ENCODE results near the gene DTHD1.

DTHD1 gene

DNA sequence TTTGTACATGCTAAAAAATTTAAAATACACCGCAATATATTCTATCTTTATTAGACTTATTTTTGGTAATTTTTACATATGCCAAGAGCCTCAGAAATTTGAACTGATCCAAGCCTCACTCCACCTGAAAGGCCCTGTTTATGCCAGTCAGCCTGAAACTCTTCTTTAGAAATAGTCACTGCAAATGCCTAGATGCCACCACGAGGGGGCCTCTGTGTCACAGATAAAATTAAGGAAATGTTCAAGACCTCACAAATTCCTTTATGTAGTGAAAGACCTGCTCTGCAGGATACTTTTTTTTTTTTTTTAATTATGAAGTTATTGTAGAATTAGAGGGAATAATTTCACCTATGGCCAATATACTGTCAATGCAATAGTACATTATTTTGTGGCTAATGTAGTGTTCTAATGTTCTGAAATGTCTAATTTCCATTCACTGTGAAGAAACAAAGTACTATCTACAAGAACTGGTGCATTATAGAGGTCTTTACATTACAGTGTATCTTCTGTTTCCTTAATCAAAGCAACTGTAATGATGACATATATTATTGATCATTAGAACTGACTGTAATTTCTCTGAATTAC, 69.8 kb downstream of the DTHD1 start:
- peak; percentile 81 for DNase-seq

GRCh38 chr4:36353998-36354397, 72.6 kb downstream of the DTHD1 start:
- DNase-seq = no peak

DNA sequence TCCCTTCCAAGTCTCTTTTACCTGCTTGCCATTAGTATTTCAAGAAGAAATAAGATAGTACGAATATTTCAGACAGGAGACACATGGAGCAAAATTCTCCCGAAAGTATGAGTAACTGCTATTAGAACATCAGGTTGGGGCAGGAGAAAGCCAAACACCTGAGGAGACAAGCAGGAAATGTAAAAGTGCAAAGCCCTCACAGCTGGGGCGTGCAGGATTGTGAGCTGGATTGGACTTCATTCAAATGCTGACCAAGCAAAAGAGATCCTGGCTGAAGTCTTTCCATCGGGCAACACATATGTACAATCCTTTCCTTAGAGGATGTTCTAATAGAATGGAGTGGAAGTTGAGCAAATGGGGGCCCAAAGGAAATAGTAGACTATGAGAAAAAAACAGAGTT, 76.8 kb downstream of the DTHD1 start:
- DNase-seq = no peak

- no peak for DNase-seq
Measured at GRCh38 chr4:36360755-36361154, 79.3 kb downstream of the DTHD1 start.

DNA sequence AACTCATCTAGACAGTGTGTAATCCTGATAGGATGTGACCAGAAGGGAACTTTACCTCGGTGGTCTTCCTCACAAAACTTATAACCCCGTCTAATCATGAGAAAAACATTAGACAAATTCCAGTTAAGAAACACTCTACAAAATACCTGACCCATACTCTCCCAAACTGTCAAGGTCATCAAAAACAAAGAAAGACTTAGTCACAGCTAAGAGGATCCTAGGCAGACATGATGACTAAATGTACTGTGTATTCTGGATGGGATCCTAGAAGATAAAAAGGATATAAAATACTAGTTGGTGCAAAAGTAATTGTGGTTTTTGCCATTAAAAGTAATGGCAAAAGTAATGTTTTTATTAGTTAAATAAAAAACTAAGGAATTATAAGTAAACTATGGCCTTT, 81.6 kb downstream of the DTHD1 start:
- no peak for DNase-seq

DNA sequence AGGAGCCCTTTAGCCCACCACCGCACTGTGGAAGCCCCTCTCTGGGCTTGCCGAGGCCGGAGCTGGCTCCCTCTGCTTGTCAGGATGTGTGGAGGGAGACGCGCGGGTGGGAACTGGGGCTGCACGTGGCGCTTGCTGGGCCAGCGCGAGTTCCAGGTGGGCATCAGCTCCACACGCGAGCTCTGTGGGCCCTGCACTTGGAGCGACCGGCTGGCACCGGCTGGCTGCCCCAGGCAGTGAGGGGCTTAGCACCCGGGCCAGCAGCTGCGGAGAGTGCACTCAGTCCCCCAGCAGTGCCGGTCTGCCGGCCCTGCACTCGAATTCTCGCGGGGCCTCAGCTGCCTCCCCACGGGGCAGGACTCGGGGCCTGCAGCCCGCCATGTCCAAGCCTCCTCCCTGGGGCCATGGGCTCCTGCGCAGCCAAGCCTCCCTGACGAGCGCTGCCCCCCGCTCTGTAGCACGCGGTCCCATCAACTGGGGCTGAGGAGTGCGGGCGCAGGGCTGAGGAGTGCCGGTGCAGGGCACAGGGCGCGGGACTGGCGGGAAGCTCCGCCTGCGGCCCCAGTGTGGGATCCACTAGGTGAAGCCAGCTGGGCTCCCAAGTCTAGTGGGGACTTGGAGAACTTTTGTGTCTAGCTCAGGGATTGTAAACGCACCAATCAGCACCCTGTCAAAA, 93.6 kb downstream of the DTHD1 start:
- DNase-seq = no peak

DNA sequence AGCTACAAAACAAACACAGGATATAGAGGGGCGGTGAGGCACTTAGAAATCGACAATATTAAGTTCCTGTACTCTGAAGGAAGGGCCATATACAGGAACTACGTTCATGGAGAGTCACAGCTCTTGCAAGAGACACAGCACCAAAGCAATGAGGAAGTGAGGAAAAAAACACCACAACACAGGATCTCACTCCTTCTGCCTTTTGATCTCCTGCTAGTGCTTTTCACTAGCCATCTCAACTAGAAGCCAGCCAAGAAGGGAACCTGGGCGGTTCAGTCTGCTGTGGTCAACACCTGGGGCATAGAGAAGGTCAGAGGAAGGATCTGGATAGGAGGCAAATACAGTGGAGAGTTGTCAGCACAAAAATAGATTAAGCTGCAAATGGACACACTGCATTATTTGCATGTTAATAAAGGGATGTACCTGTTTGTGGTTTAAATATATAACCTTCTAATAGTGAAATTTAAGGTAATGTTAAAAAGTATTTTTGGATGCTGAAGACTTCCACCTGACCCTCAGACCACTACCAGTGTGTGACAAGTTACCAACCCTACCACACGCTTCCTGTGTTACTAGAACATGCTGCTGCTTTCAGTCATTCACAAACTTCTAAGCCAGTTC, 104.6 kb downstream of the DTHD1 start:
- peak; percentile 53 for DNase-seq

- DNase-seq = no peak
Measured at GRCh38 chr4:36386691-36387090, 105.3 kb downstream of the DTHD1 start.

DNA sequence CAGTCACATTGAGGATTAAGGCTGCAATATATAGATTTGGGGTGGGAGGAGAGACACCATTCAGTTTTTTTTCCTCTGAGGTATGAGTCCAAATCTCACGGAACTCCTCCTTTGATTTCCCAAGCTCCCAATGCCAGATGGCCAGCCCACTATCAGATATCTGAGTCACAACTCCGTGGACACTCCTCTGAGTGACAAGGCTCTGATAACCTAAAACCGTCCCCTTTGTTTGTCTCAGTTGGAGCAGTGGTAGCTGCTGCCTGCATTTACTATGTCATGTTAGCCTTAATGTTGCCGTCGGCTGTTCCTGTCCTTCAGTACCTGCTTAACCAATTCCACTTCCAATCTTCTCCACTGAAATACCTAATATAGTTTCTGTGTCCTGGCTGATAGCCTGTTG, 107.3 kb downstream of the DTHD1 start:
- DNase-seq = no peak

DNA sequence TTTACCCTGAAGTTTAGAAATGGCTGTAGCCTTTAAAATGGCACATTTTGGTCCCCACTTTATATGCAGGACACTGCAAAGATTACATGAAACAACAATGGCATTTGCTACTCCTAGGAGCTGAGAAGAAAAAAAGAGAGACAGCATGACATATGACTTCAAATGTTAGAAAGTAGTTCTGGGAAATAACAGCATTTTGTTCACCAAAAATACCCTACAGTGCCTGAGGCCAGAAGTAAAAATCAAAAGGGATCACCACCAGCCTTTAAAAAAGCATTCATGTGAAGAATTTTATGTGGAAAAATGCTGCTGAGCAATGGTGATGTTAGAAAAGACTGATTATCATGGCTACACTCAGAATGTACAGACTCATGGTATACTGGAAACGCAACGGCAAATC, 110.0 kb downstream of the DTHD1 start:
- no peak for DNase-seq

GRCh38 chr4:36392024-36392423, 110.6 kb downstream of the DTHD1 start:
- no peak for DNase-seq

GRCh38 chr4:36392916-36393315, 111.5 kb downstream of the DTHD1 start:
- DNase-seq = no peak

All from CD4-positive, alpha-beta T cell treated with Interleukin-4 for 4 hours (primary cell).